ENCODE measurements around the gene FGF10.

The FGF10 gene

DNA sequence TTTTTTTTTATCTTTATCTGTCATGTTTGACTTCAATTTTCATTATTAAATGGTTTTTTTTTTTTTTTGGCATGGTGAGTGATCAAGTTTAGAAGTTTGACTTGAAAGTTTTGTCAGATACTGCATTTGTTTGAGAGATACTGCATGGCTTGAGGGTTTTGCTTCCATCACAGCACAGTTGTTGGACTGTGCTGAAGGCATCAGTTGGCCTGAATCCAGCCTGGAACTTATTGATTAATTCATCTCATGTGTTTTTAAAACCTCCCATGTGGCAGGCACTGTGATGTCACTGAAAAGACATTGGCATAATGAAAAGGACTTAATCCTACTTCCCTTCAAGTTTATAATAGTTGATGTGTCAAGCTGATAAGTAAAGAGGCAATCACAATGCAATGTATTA lies 128.4 kb downstream of the FGF10 start:
- in situ Hi-C loops (cut with HindIII; ENCODE audit: low sequenced_read_pairs): no loop called here

DNA sequence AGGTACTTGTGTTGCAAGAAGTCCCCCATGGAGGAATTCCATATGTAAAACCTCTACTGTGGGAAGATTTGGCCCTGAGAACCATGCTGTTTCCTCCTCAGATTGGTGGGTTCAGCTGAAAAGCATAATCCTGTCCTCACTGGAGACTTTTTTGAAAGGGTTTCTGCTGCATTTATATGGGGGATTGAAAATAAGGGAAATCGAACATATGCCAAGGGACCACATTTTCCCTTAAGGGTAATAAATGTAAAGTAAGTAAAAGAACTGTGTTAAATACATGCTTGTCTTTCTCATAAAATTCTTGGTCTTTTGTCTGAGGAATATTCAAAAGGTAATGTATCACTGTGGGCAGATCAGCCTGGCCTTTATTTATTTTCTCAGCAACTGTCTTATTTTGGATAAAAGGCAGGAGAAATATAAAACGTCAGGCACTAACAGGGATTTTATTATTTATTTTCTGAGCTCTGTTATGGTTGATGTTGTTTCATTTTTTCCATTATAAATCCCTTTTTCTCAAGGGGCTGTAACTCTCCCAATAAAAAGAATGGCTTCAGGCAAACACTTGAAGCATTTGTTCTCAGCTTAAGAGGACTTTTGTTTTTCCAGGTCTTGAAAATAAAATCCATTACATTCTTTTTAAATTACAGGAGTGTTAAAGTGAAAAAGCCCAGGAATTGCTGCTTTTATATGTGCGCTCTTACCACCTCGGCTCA lies 131.4 kb downstream of the FGF10 start:
- in situ Hi-C loops (cut with HindIII; ENCODE audit: low sequenced_read_pairs): no loop called here

DNA sequence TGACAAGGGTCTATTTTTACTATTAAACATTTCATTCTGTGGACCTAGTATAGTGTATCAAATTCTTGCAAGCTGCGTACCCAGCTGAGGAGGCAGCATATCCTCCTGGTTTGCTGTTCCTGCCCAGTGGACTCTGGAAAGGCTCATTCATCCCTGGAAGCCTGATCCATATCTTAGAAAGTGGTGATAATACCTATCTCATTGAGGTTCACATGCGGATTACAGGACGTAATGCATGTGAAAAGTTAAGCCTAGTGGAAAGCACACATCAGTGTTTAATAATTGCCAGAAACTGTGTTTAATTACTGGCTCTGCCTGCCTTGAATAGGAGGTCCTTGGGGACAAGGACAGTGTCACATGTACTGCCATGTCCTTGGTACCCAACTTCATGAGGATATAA lies 132.0 kb downstream of the FGF10 start:
- in situ Hi-C loops (cut with HindIII; ENCODE audit: low sequenced_read_pairs): no loop called here
